GM12865 (cell line): ENCODE results near the gene PSME1.
A peak's percentile ranks its signal among the peaks of the same experiment; 100 is the strongest.

Experiments
- DNase-seq: peaks from one replicate; pipeline ENCODE4 v3.0.0; 2010; ENCODE audit warnings: low read depth
- H3K4me3 ChIP-seq: 2 replicates; pipeline ENCODE4 v1.5.1; 2011; ENCODE audit warnings: mild to moderate bottlenecking, low read depth, low read length, control low read depth
- CTCF ChIP-seq: IDR thresholded peaks from 2 replicates; pipeline ENCODE4 v1.5.1; 2011; ENCODE audit warnings: low read length, control low read depth, low read depth, inconsistent platforms; ENCODE audit not compliant: insufficient read depth; ENCODE audit errors: missing control alignments

PSME1 gene

GRCh38 chr14:24093207-24093900 is 42.6 kb upstream of the PSME1 start:
- peak overlapping the region; percentile 75 for H3K4me3 ChIP-seq
- no peak for TF ChIP-seq CTCF
- DNase-seq = no peak

GRCh38 chr14:24093901-24094840 is 41.8 kb upstream of the PSME1 start, which contains the start of gene PCK2:
Gene PCK2 (plus strand): TSS chr14:24094311. CDS start chr14:24094406, 95 bp downstream.
- peak within 1 kb of the TSS; percentile 75 for H3K4me3 ChIP-seq
- TF ChIP-seq CTCF = no peak
- DNase-seq = peak; percentile 94

- no peak for TF ChIP-seq CTCF
- peak overlapping the region; percentile 75 for H3K4me3 ChIP-seq
- DNase-seq = no peak
These were observed 41.1 kb upstream of the PSME1 start for GRCh38 chr14:24094841-24095270.

- H3K4me3 ChIP-seq = peak overlapping the region; percentile 75
- no peak for TF ChIP-seq CTCF
- peak; percentile 96 for DNase-seq
These were observed 40.5 kb upstream of the PSME1 start for GRCh38 chr14:24095271-24096068.

- TF ChIP-seq CTCF = no peak
- no peak overlapping the region for H3K4me3 ChIP-seq
- no peak for DNase-seq
These were observed 39.3 kb upstream of the PSME1 start for GRCh38 chr14:24096545-24097181.

GRCh38 chr14:24098229-24098926 is 37.6 kb upstream of the PSME1 start:
- DNase-seq = no peak
- no peak for TF ChIP-seq CTCF
- H3K4me3 ChIP-seq = no peak overlapping the region
